GM12878 (cell line): ENCODE data around the gene CNGB1. TPM values are rescaled to one million over a fixed set of nuclear protein-coding genes. Genes with fewer than 3 reads are reported as not detected.

Experiments
- ATAC-seq: fragments of 200-7000 bp; cut with Tn5 transposase; 3 replicates; pipeline ENCODE4 v1.9.1; 2020; ENCODE audit warnings: mild to moderate bottlenecking, moderate library complexity
- BruUV-seq: library from RNA; stranded (reverse); fragments of 400-500 nt; replicated peaks from 2 replicates; lab custom pipeline; 2021; lab: Mats Ljungman, UMichigan
- CTCF ChIA-PET: fragments of 300-600 bp; sonication (Branson Sonifier 250); formaldehyde crosslinking; extraction: SDS; loops from one replicate; lab custom pipeline; 2021; ENCODE audit warnings: inconsistent platforms; lab: Yijun Ruan, JAX
- POLR2A ChIA-PET: fragments of 350-600 bp; formaldehyde crosslinking; extraction: SDS; loops from one replicate; lab custom pipeline; 2021; ENCODE audit warnings: inconsistent platforms; lab: Charles Lee
- RAD21 ChIA-PET: fragments of 300-600 bp; sonication (Branson Sonifier 250); formaldehyde crosslinking; loops from one replicate; lab custom pipeline; 2023; ENCODE audit warnings: antibody characterized with exemption; ENCODE audit not compliant: unreplicated experiment; lab: Charles Lee
- SMC1A ChIA-PET: fragments of 300-600 bp; sonication (Branson Sonifier 250); formaldehyde crosslinking; loops from one replicate; lab custom pipeline; 2023; ENCODE audit not compliant: unreplicated experiment, uncharacterized antibody; lab: Charles Lee
- DNase-seq: peaks from one replicate; pipeline ENCODE4 v3.0.0-alpha.2; 2011; ENCODE audit warnings: low read depth, low spot score
- FAIRE-seq: peaks from 3 replicates; lab custom pipeline; 2011; peaks lifted over from hg19 to GRCh38; lab: Jason Lieb, UNC
- H2AFZ ChIP-seq: 2 replicates; pipeline ENCODE4 v1.6.0; 2011; ENCODE audit warnings: low read depth, low read length, control low read depth; ENCODE audit not compliant: control insufficient read depth
- H3K27ac ChIP-seq: 2 replicates; pipeline ENCODE4 v1.5.1; 2011; ENCODE audit warnings: control low read depth; ENCODE audit not compliant: control insufficient read depth, insufficient read depth
- H3K27me3 ChIP-seq, 2 experiments: replicated peaks in 1 of 2; 2 replicates each; pipeline versions ENCODE4 v1.6.0 to v1.6.1; 2011; ENCODE audit warnings: low read length in 1 of 2; ENCODE audit not compliant: control insufficient read depth in 2 of 2, insufficient read depth in 2 of 2
- H3K36me3 ChIP-seq, 2 experiments: 2 replicates each; pipeline ENCODE4 v1.5.1; 2011; ENCODE audit warnings: low read length in 1 of 2; ENCODE audit not compliant: control insufficient read depth in 2 of 2, insufficient read depth in 2 of 2
- H3K4me1 ChIP-seq: 2 replicates; pipeline ENCODE4 v1.6.1; 2011; ENCODE audit warnings: mild to moderate bottlenecking, low read length, moderate library complexity, mixed read lengths; ENCODE audit not compliant: control insufficient read depth, insufficient read depth
- H3K4me2 ChIP-seq: 2 replicates; pipeline ENCODE4 v1.6.0; 2011; ENCODE audit warnings: control low read depth; ENCODE audit not compliant: control insufficient read depth, insufficient read depth
- H3K4me3 ChIP-seq: fragments of 200-600 bp; sonication (generic); 2 replicates; pipeline ENCODE4 v1.5.1; 2016
- H3K79me2 ChIP-seq: 2 replicates; pipeline ENCODE4 v1.6.0; 2011; ENCODE audit warnings: low read length; ENCODE audit not compliant: control insufficient read depth, insufficient read depth
- H3K9ac ChIP-seq: 2 replicates; pipeline ENCODE4 v1.8.0; 2011; ENCODE audit warnings: low read length, control low read depth, mixed read lengths; ENCODE audit not compliant: control insufficient read depth, insufficient read depth
- H3K9me3 ChIP-seq: replicated peaks from 3 replicates; pipeline ENCODE4 v1.5.1; 2011; ENCODE audit warnings: mild to moderate bottlenecking, low read length; ENCODE audit not compliant: control insufficient read depth, insufficient read depth
- H4K20me1 ChIP-seq: 2 replicates; pipeline ENCODE4 v1.6.0; 2011; ENCODE audit not compliant: control insufficient read depth, insufficient read depth
- CBFB ChIP-seq: IDR thresholded peaks from 2 replicates; pipeline ENCODE4 v1.6.1; 2016; ENCODE audit warnings: antibody characterized with exemption, low read depth
- CBX3 ChIP-seq: fragments of 200-600 bp; sonication (generic); IDR thresholded peaks from 2 replicates; pipeline ENCODE4 v1.6.1; 2016; ENCODE audit warnings: low read depth, borderline replicate concordance
- CHD4 ChIP-seq: fragments of 200-600 bp; sonication (generic); IDR thresholded peaks from 2 replicates; pipeline ENCODE4 v1.6.1; 2016; ENCODE audit warnings: mild to moderate bottlenecking
- CREB1 ChIP-seq: IDR thresholded peaks from 2 replicates; pipeline ENCODE4 v1.6.1; 2012; ENCODE audit warnings: low read depth, mild to moderate bottlenecking, inconsistent platforms
- IKZF1 ChIP-seq: fragments of 450-650 bp; conservative IDR thresholded peaks from 2 replicates; pipeline ENCODE4 v1.6.1; 2017; ENCODE audit warnings: antibody characterized with exemption, mild to moderate bottlenecking
- KDM1A ChIP-seq: fragments of 200-600 bp; sonication (generic); IDR thresholded peaks from 2 replicates; pipeline ENCODE4 v1.6.1; 2016; ENCODE audit warnings: borderline replicate concordance
- MAX ChIP-seq: IDR thresholded peaks from 2 replicates; pipeline ENCODE4 v1.6.1; 2012; ENCODE audit warnings: low read depth, low read length, improper control_type of control experiment
- MYC ChIP-seq: IDR thresholded peaks from 2 replicates; pipeline ENCODE4 v1.6.1; 2011; ENCODE audit warnings: mild to moderate bottlenecking, low read length, moderate library complexity, inconsistent platforms; ENCODE audit not compliant: insufficient read depth, insufficient replicate concordance, insufficient read length, severe bottlenecking
- SMC3 ChIP-seq: IDR thresholded peaks from 2 replicates; pipeline ENCODE4 v1.6.1; 2011; ENCODE audit warnings: low read length, improper control_type of control experiment, borderline replicate concordance
- SPI1 ChIP-seq: IDR thresholded peaks from 2 replicates; pipeline ENCODE4 v1.6.1; 2011; ENCODE audit warnings: low read depth, mild to moderate bottlenecking, low read length, moderate library complexity, borderline replicate concordance; ENCODE audit not compliant: insufficient read depth
- STAT3 ChIP-seq: IDR thresholded peaks from 2 replicates; pipeline ENCODE4 v1.6.1; 2011; ENCODE audit warnings: low read depth, low read length, improper control_type of control experiment
- TARDBP ChIP-seq: IDR thresholded peaks from 2 replicates; pipeline ENCODE4 v1.6.1; 2016; ENCODE audit warnings: borderline replicate concordance
- USF1 ChIP-seq: IDR thresholded peaks from 2 replicates; pipeline ENCODE4 v1.6.1; 2011; ENCODE audit warnings: borderline replicate concordance, low read depth, mild to moderate bottlenecking, moderate library complexity, mixed read lengths, low read length; ENCODE audit not compliant: insufficient read depth; ENCODE audit errors: extremely low read length
- USF2 ChIP-seq: IDR thresholded peaks from 2 replicates; pipeline ENCODE4 v1.6.1; 2011; ENCODE audit warnings: low read depth, low read length, improper control_type of control experiment, borderline replicate concordance
- YBX1 ChIP-seq: fragments of 450-650 bp; IDR thresholded peaks from 2 replicates; pipeline ENCODE4 v1.6.1; 2016; ENCODE audit warnings: antibody characterized with exemption
- ZNF217 ChIP-seq: fragments of 450-650 bp; IDR thresholded peaks from 2 replicates; pipeline ENCODE4 v1.6.1; 2017; ENCODE audit warnings: antibody characterized with exemption, mild to moderate bottlenecking
- WGBS: methylation state at CpG from one replicate; pipeline ENCODE4 v1.1.6; 2016; ENCODE audit warnings: low lambda C conversion rate; ENCODE audit not compliant: insufficient replicate concordance, insufficient coverage; ENCODE audit errors: missing lambda C conversion rate; 5-methylcytosine and 5-hydroxymethylcytosine counted together
- in situ Hi-C: fragments of 300-500 bp; cut with MboI; formaldehyde crosslinking; loops from 9 replicates; pipeline ENCODE4 v1.14.3; 2018; ENCODE audit warnings: mixed read lengths
- intact Hi-C: fragments of 100-400 bp; cut with micrococcal nuclease; formaldehyde crosslinking; loops from one replicate; pipeline ENCODE4 v1.14.2; 2022; ENCODE audit not compliant: unreplicated experiment
- polyA plus RNA-seq, 11 experiments: library from polyadenylated mRNA; depleted of rRNA in 4 of 11; unstranded in 6 of 11; stranded (reverse) in 5 of 11; fragments of >200 nt; fragmentation: Nextera tagmentation in 4 of 11; fragmentation: Illumina TruSeq in 1 of 11; extraction: Ambion mirVana in 4 of 11; extraction: Trizol in 1 of 11; gene quantifications; 1 replicate in 1 of 11; 2 replicates in 10 of 11; pipeline versions ENCODE4 v1.2.1 to v1.2.3, GENCODE V29; 2011 to 2016; ENCODE audit warnings: inconsistent platforms in 2 of 11, missing spikeins in 2 of 11, low read depth in 1 of 11
- total RNA-seq, 4 experiments: library from RNA; depleted of rRNA in 3 of 4; stranded (reverse); fragments of >200 nt in 3 of 4; fragmentation: Illumina TruSeq in 1 of 4; extraction: Trizol in 1 of 4; gene quantifications; 2 replicates each; pipeline versions ENCODE4 v1.2.1 to v1.2.3, GENCODE V29; 2013 to 2021

The CNGB1 gene
- total and polyA plus RNA-seq, 10 of the 15 experiments (the other 5 are each of a cell fraction or from before 2014, with no cell fraction given), result 0.03 TPM; not detected in 9

- Histone ChIP-seq H3K4me3 (peak overlapping the region; percentile 39; the same call in 1 of the 2 replicates), H3K9me3 (no peaks in the 10 kb centered on the region), H3K4me1 (no peaks in the 10 kb centered on the region; the same call in 1 of the 2 replicates), H3K9ac (no peak overlapping the region), H2AFZ (peak overlapping the region; percentile 67), H3K36me3 (no peaks in the 10 kb centered on the region), H3K4me2 (peak overlapping the region; percentile 81; the same call in 1 of the 2 replicates), H4K20me1 (no peaks in the 10 kb centered on the region), H3K27ac (no peak overlapping the region), H3K79me2 (no peaks in the 10 kb centered on the region), H3K27me3 (no peaks in the 10 kb centered on the region; a peak in 2 of 4 replicates)
- CTCF ChIA-PET, result no interaction called here
- no peak for DNase-seq
- POLR2A ChIA-PET, result no interaction called here
- 20% methylated on average over 53 of the region's 64 CpGs for WGBS
- intact Hi-C loops (no loop called here), in situ Hi-C loops (no loop called here)
- RAD21 ChIA-PET, result no interaction called here
- BruUV-seq, result no TSS peak
- TF ChIP-seq CREB1, result no peak
- SMC1A ChIA-PET, result no interaction called here
- FAIRE-seq, result no peak
- ATAC-seq, result peak; percentile 71
Observed at GRCh38 chr16:57984443-57985203, 13.7 kb upstream of the CNGB1 start.

GRCh38 chr16:57982385-57982784, 11.5 kb upstream of the CNGB1 start:
- H3K9me3 ChIP-seq, result no peaks in the 10 kb centered on the region
- H3K79me2 ChIP-seq, result no peaks in the 10 kb centered on the region
- no peaks in the 10 kb centered on the region; the same call in 1 of the 2 replicates for H3K4me1 ChIP-seq
- intact Hi-C loops, result no loop called here
- no peak for DNase-seq
- WGBS, result 10% methylated on average over 5 of the region's 5 CpGs
- no peak for ATAC-seq
- no peak overlapping the region for H3K27ac ChIP-seq
- no peak overlapping the region for H3K4me3 ChIP-seq
- H4K20me1 ChIP-seq, result no peaks in the 10 kb centered on the region
- ChIA-PET CTCF (no interaction called here), SMC1A (interaction anchor here (0.5 to 1.7 kb wide), 3 partner anchors 25 to 201 kb away, joined by 3 read pairs; no protein-coding TSS in a partner anchor)
- in situ Hi-C loops, result no loop called here
- H3K27me3 ChIP-seq, result no peaks in the 10 kb centered on the region; a peak in 1 of 4 replicates
- no peak for FAIRE-seq
- no peaks in the 10 kb centered on the region for H3K36me3 ChIP-seq
- no TSS peak for BruUV-seq
- H3K4me2 ChIP-seq, result no peak overlapping the region
- no peak for TF ChIP-seq USF1
- no peak for TF ChIP-seq CBFB
- TF ChIP-seq STAT3, result no peak
- no peak for TF ChIP-seq ZNF217
- no peak for TF ChIP-seq KDM1A
- no peak for TF ChIP-seq TARDBP
- no peak for TF ChIP-seq MAX
- no peak for TF ChIP-seq SMC3
- TF ChIP-seq SPI1, result no peak
- TF ChIP-seq YBX1, result no peak
- TF ChIP-seq MYC, result no peak
- no peak for TF ChIP-seq CBX3
- no peak for TF ChIP-seq CHD4
- no peak for TF ChIP-seq IKZF1
- TF ChIP-seq USF2, result no peak
- TF ChIP-seq, all 136 proteins: peak for 0
- RAD21 ChIA-PET, result no interaction called here
- Histone ChIP-seq H2AFZ (no peak overlapping the region), H3K9ac (no peak overlapping the region)
- POLR2A ChIA-PET, result no interaction called here
